ENCODE results near the gene ZKSCAN8.

ZKSCAN8 gene

GRCh38 chr6:28207510-28208110, 65.9 kb downstream of the ZKSCAN8 start:
- H3K4me3 ChIP-seq (ENCODE audit: control insufficient read depth, low read depth, low read length), result peak overlapping the region; percentile 53
- no peak for TF ChIP-seq CTCF (IDR thresholded peaks at IDR 0.05; ENCODE audit: control insufficient read depth, insufficient read depth, low read depth, low read length, missing control alignments)
- no peak for DNase-seq (ENCODE audit: low read depth)

GRCh38 chr6:28208111-28208659, 66.5 kb downstream of the ZKSCAN8 start:
- peak overlapping the region; percentile 53 for H3K4me3 ChIP-seq (ENCODE audit: control insufficient read depth, low read depth, low read length)
- DNase-seq (ENCODE audit: low read depth), result no peak
- TF ChIP-seq CTCF (IDR thresholded peaks at IDR 0.05; ENCODE audit: control insufficient read depth, insufficient read depth, low read depth, low read length, missing control alignments), result no peak

Measured in AG09309 (cell line).